ENCODE results near the gene PRKCZ. TPM values are rescaled to one million over a fixed set of nuclear protein-coding genes. Genes with fewer than 3 reads are reported as not detected.

Gene PRKCZ
- polyA plus RNA-seq, 1 of the 3 experiments (the other 2 are of a cell fraction): 24.2 TPM

GRCh38 chr1:2104621-2105427, 54.6 kb downstream of the PRKCZ start:
- Histone ChIP-seq H2AFZ (ENCODE audit: low read depth) (no peak overlapping the region), H3K9ac (no peak overlapping the region), H3K4me2 (no peak overlapping the region), H3K9me2 (no peaks in the 10 kb centered on the region), H3K36me3 (replicated peaks in 1 of 2; ENCODE audit: control insufficient read depth in 1 of 2, insufficient read depth in 2 of 2, low read length in 1 of 2) (peaks cover 0 to 8% of the 10 kb centered on the region in 2 experiments), H3K4me3 (ENCODE audit: low read depth in 2 of 2, low read length in 1 of 2) (no peak overlapping the region), H3K9me3 (no peaks in the 10 kb centered on the region), H3K27ac (ENCODE audit: low read depth in 2 of 2, low read length in 1 of 2) (no peak overlapping the region), H4K20me1 (ENCODE audit: insufficient read depth) (no peaks in the 10 kb centered on the region), H3K79me2 (ENCODE audit: insufficient read depth) (no peaks in the 10 kb centered on the region), H3F3A (replicated peaks; ENCODE audit: insufficient read depth) (no peaks in the 10 kb centered on the region), H3K4me1 (ENCODE audit: control insufficient read depth in 1 of 2, insufficient read depth in 2 of 2, low read depth in 1 of 2, low read length in 1 of 2) (peaks cover 0 to 2% of the 10 kb centered on the region in 2 experiments; a peak in 1 of 4 replicates), H3K27me3 (ENCODE audit: insufficient read depth) (no peaks in the 10 kb centered on the region)
- ChIA-PET POLR2A (no interaction called here), CTCF (interaction anchor here (0.9 to 1.6 kb wide), 3 partner anchors 10 to 70 kb away, joined by 3 to 8 read pairs (median 4); no protein-coding TSS in a partner anchor)
- TF ChIP-seq RCOR1 (IDR thresholded peaks at IDR 0.05; ENCODE audit: low read length) (no peak), FOXJ3 (CRISPR knock-in tag; IDR thresholded peaks at IDR 0.05) (no peak), NFIC (IDR thresholded peaks at IDR 0.05; ENCODE audit: borderline replicate concordance) (no peak), SIN3A (IDR thresholded peaks at IDR 0.05; ENCODE audit: borderline replicate concordance, low read depth, low read length) (no peak), GATA2 (CRISPR knock-in tag; IDR thresholded peaks at IDR 0.05) (no peak), IRF3 (IDR thresholded peaks at IDR 0.05; ENCODE audit: low read depth, low read length) (no peak), PBX3 (IDR thresholded peaks at IDR 0.05) (no peak), GABPA (IDR thresholded peaks at IDR 0.05; ENCODE audit: low read depth) (no peak), REST (IDR thresholded peaks at IDR 0.05; ENCODE audit: low read depth, low read length) (no peak), TEAD4 (IDR thresholded peaks at IDR 0.05; ENCODE audit: borderline replicate concordance, insufficient read depth) (no peak), CHD2 (IDR thresholded peaks at IDR 0.05; ENCODE audit: low read length, partially characterized antibody) (no peak), MAX (IDR thresholded peaks at IDR 0.05; ENCODE audit: low read depth) (no peak), TAF1 (IDR thresholded peaks at IDR 0.05; ENCODE audit: borderline replicate concordance, low read depth, low read length) (no peak), RFX5 (IDR thresholded peaks at IDR 0.05; ENCODE audit: low read length) (no peak), CTCF (IDR thresholded peaks at IDR 0.05) (no peak), TCF12 (IDR thresholded peaks at IDR 0.05) (no peak), USF2 (IDR thresholded peaks at IDR 0.05; ENCODE audit: borderline replicate concordance, low read depth, low read length) (no peak), ZBTB33 (IDR thresholded peaks at IDR 0.05; ENCODE audit: borderline replicate concordance, low read depth) (no peak), FOSL2 (IDR thresholded peaks at IDR 0.05; ENCODE audit: borderline replicate concordance, low read depth) (no peak), MXI1 (IDR thresholded peaks at IDR 0.05; ENCODE audit: low read depth, low read length) (no peak)
- WGBS (ENCODE audit: low lambda C conversion rate): 92% methylated on average over 23 of the region's 32 CpGs
- peak; percentile 67 for DNase-seq

All from SK-N-SH (cell line).